Upper lobe of left lung (tissue), 6 donors: ENCODE data around the gene NR0B2. TPM values are rescaled to one million over a fixed set of nuclear protein-coding genes. Genes with fewer than 3 reads are reported as not detected.

ENCODE experiments used
- ATAC-seq, 2 donors: fragments of 200-7000 bp; cut with Tn5 transposase; one replicate each; pipeline ENCODE4 v1.9.1; 2022; ENCODE audit warnings: mild to moderate bottlenecking in 2 of 2, moderate library complexity in 2 of 2; ENCODE audit not compliant: low FRiP score in 2 of 2
- DNase-seq, 2 donors: peaks; one replicate each; pipeline ENCODE4 v3.0.0-alpha.2; 2019 to 2020
- H3K27ac ChIP-seq, 4 donors: fragments of 200-600 bp; sonication (generic); one replicate each; pipeline ENCODE4 v1.5.1; 2016 to 2019
- H3K27me3 ChIP-seq, 4 donors: fragments of 200-600 bp; sonication (generic); one replicate each; pipeline ENCODE4 v1.5.1; 2017 to 2019
- H3K36me3 ChIP-seq, 4 donors: fragments of 200-600 bp; sonication (generic); one replicate each; pipeline ENCODE4 v1.5.1; 2016 to 2019
- H3K4me1 ChIP-seq, 4 donors: fragments of 200-600 bp; sonication (generic); one replicate each; pipeline ENCODE4 v1.5.1; 2018 to 2019
- H3K4me3 ChIP-seq, 4 donors: fragments of 200-600 bp; sonication (generic); one replicate each; pipeline ENCODE4 v1.5.1; 2017 to 2019; ENCODE audit warnings: mild to moderate bottlenecking in 2 of 4, moderate library complexity in 1 of 4
- H3K9me3 ChIP-seq, 4 donors: fragments of 200-600 bp; sonication (generic); one replicate each; pipeline ENCODE4 v1.5.1; 2018 to 2019
- EP300 ChIP-seq, 4 donors: sonication (generic); formaldehyde crosslinking; IDR thresholded peaks; one replicate each; pipeline ENCODE4 v1.5.1; 2017; ENCODE audit warnings: antibody characterized with exemption in 4 of 4, control low read depth in 2 of 4
- POLR2A ChIP-seq, 4 donors: fragments of 450-650 bp; IDR thresholded peaks; one replicate each; pipeline ENCODE4 v1.5.1; 2016 to 2017; ENCODE audit warnings: antibody characterized with exemption in 4 of 4, mild to moderate bottlenecking in 2 of 4
- POLR2AphosphoS5 ChIP-seq, 2 donors: sonication (generic); formaldehyde crosslinking; IDR thresholded peaks; one replicate each; pipeline ENCODE4 v1.5.1; 2017; ENCODE audit warnings: antibody characterized with exemption in 2 of 2
- WGBS, 2 donors: methylation state at CpG; one replicate each; pipeline ENCODE4 v1.1.5; 2017 to 2018; 5-methylcytosine and 5-hydroxymethylcytosine counted together
- total RNA-seq, 6 donors: library from RNA; depleted of rRNA in 4 of 6; stranded (reverse); fragments of >200 nt in 4 of 6; gene quantifications; one replicate each; pipeline versions ENCODE4 v1.1.0 to v1.2.1, GENCODE V29; 2016 to 2021
- TF ChIP-seq, protein P1 (sequence below), 6 experiments: fragments of 450-650 bp in 4 of 6; fragments of 200-600 bp in 2 of 6; sonication (generic) in 2 of 6; IDR thresholded peaks; one replicate each; pipeline ENCODE4 v1.5.1; 2016 to 2019; ENCODE audit warnings: antibody characterized with exemption in 6 of 6
- donor health status: DM: no; HTN: no; CAD: no; lungs with moderate emphysema.
- donor health status: DM: no; HTN: yes; CAD: no; lungs with severe emphysema.

The NR0B2 gene
- total RNA-seq, 6 donors from 2014 or later: 0.89 to 8.8 (median 2.4) TPM; not detected in 1

DNA sequence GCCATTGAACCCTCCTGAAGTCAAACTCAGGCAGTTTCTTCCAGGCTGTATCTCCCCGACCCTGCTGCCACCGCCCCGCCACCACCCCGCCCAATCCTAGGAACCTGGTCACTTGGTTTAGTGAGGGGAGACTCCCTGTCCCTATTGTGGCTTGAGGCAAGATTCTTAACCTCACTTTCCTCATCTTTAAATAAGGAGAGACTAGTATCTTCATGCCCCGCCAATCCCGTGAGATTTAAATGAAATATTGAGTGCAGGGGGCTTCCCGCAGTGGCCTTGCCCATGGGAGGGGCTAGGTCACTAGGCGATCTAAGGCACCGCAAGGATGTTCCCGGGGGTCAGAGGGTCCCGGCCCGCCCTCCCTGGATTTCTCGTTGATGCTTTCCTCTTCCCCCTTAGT lies 45.5 kb upstream of the NR0B2 start:
- DNase-seq (no peak), ATAC-seq (no peak)
- peak overlapping the region in 1 of 4 donors; percentile 76 for H3K27ac ChIP-seq
- TF ChIP-seq POLR2A (IDR thresholded peaks at IDR 0.05): no peak
- no peak for TF ChIP-seq EP300 (IDR thresholded peaks at IDR 0.05)
- TF ChIP-seq, protein P1, sequence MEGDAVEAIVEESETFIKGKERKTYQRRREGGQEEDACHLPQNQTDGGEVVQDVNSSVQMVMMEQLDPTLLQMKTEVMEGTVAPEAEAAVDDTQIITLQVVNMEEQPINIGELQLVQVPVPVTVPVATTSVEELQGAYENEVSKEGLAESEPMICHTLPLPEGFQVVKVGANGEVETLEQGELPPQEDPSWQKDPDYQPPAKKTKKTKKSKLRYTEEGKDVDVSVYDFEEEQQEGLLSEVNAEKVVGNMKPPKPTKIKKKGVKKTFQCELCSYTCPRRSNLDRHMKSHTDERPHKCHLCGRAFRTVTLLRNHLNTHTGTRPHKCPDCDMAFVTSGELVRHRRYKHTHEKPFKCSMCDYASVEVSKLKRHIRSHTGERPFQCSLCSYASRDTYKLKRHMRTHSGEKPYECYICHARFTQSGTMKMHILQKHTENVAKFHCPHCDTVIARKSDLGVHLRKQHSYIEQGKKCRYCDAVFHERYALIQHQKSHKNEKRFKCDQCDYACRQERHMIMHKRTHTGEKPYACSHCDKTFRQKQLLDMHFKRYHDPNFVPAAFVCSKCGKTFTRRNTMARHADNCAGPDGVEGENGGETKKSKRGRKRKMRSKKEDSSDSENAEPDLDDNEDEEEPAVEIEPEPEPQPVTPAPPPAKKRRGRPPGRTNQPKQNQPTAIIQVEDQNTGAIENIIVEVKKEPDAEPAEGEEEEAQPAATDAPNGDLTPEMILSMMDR (IDR thresholded peaks at IDR 0.05): no peak
- TF ChIP-seq POLR2AphosphoS5 (IDR thresholded peaks at IDR 0.05): no peak
- peaks cover 0 to 15% (median 10%) of the 10 kb centered on the region in 4 donors for H3K27me3 ChIP-seq
- no peaks in the 10 kb centered on the region for H3K9me3 ChIP-seq
- no peaks in the 10 kb centered on the region for H3K36me3 ChIP-seq
- H3K4me3 ChIP-seq: peak overlapping the region in 3 of 4 donors; percentile 65 to 73 (median 72)
- H3K4me1 ChIP-seq: peaks cover 11 to 25% (median 16%) of the 10 kb centered on the region in 4 donors
- 25 to 31% methylated on average over 13 of the region's 13 CpGs for WGBS, 2 donors

DNA sequence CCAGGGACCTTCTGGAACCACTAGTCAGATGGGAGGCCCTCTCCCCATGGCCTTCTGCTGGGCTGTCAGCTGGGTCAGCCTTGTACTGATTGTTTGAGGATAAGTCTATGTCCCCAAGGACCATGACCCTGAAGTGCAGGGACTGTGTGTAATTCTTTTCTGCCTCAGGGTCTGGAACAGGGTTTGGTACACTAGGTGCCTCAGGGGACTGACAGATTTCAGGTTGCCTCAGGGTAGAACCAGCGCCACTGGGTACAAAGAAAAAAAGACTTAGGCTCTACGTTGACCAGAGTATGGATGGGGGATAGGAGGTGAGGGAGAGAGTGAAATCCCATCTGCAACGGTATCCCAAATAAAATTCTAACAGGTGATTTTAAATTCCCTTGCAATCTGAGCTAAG lies 43.5 kb upstream of the NR0B2 start:
- DNase-seq (no peak), ATAC-seq (no peak)
- TF ChIP-seq POLR2AphosphoS5 (IDR thresholded peaks at IDR 0.05) (no peak), POLR2A (IDR thresholded peaks at IDR 0.05) (no peak), EP300 (IDR thresholded peaks at IDR 0.05) (no peak)
- TF ChIP-seq, protein P1 (IDR thresholded peaks at IDR 0.05): no peak
- Histone ChIP-seq H3K9me3 (no peaks in the 10 kb centered on the region), H3K27ac (no peak overlapping the region), H3K27me3 (peaks cover 0 to 15% (median 10%) of the 10 kb centered on the region in 4 donors), H3K36me3 (no peaks in the 10 kb centered on the region), H3K4me1 (peaks cover 11 to 25% (median 16%) of the 10 kb centered on the region in 4 donors), H3K4me3 (no peak overlapping the region)
- whole genome bisulfite sequencing, 2 donors: 90 to 91% methylated on average over 3 of the region's 3 CpGs

DNA sequence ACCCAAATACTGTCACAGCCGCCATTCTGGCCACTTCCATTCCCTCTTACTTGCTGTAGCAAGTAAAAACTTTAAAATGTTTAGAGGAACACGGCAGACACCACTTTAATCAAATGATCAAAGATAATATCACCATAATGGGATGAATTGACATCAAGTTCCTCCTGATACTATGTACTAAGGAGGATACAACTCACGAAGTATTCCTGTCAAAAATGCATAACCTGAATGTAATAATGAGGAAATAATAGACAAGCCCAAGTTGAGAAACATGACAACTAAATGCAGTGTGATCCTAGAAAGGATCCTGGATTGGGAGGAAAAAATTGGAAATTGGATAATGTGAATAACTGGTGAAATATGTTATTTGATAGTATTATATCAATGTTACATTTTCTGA lies 42.5 kb upstream of the NR0B2 start:
- Histone ChIP-seq H3K9me3 (no peaks in the 10 kb centered on the region), H3K4me1 (peaks cover 11 to 23% (median 14%) of the 10 kb centered on the region in 4 donors), H3K4me3 (no peak overlapping the region), H3K27me3 (peaks cover 0 to 15% (median 10%) of the 10 kb centered on the region in 4 donors), H3K36me3 (no peaks in the 10 kb centered on the region), H3K27ac (no peak overlapping the region)
- WGBS, 2 donors: 84 to 88% methylated on average over 3 of the region's 3 CpGs
- no peak for ATAC-seq
- no peak for DNase-seq
- TF ChIP-seq, protein P1 (IDR thresholded peaks at IDR 0.05): no peak
- TF ChIP-seq POLR2A (IDR thresholded peaks at IDR 0.05) (no peak), POLR2AphosphoS5 (IDR thresholded peaks at IDR 0.05) (no peak), EP300 (IDR thresholded peaks at IDR 0.05) (no peak)

DNA sequence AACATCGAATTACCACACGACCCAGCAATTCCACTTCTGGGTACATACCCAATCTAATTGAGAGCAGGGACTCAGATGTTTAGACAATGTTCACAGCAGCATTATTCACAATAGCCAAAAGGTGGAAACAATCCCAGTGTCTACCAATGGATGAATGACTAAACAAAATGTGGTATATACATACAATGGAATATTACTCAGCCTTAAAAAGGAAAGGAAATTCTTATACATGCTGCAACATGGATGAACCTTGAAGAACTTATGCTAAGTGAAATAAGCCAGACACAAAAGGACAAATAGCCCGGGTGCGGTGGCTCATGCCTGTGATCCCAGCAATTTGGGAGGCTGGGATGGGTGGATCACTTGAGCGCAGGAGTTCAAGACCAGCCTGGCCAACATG lies 39.6 kb upstream of the NR0B2 start:
- WGBS, 2 donors: 95 to 99% methylated on average over 5 of the region's 5 CpGs

More for the DNA sequence above, 39.6 kb upstream of the NR0B2 start:
- DNase-seq: no peak
- ATAC-seq: no peak
- no peaks in the 10 kb centered on the region for H3K9me3 ChIP-seq
- H3K27ac ChIP-seq: no peak overlapping the region
- peaks cover 0 to 5% (median 2%) of the 10 kb centered on the region in 4 donors for H3K36me3 ChIP-seq
- TF ChIP-seq, protein P1 (IDR thresholded peaks at IDR 0.05): no peak
- TF ChIP-seq POLR2A (IDR thresholded peaks at IDR 0.05): no peak
- no peak for TF ChIP-seq EP300 (IDR thresholded peaks at IDR 0.05)
- no peak for TF ChIP-seq POLR2AphosphoS5 (IDR thresholded peaks at IDR 0.05)
- no peak overlapping the region for H3K4me3 ChIP-seq
- H3K27me3 ChIP-seq: no peaks in the 10 kb centered on the region
- H3K4me1 ChIP-seq: no peaks in the 10 kb centered on the region
